ENCODE measurements around the gene PPM1J. TPM values are rescaled to one million over a fixed set of nuclear protein-coding genes. Genes with fewer than 3 reads are reported as not detected.

PPM1J gene
- total RNA-seq, 4 donors from 2014 or later = 1.7 to 4.8 (median 3.0) TPM

GRCh38 chr1:112708002-112708448 lies 7.1 kb downstream of the PPM1J start:
- no peak for DNase-seq
- Histone ChIP-seq H3K9me3 (no peaks in the 10 kb centered on the region), H3K27ac (no peak overlapping the region), H3K36me3 (no peaks in the 10 kb centered on the region), H3K4me3 (replicated peaks in 1 of 3) (no peak overlapping the region), H3K4me1 (peaks cover 15 to 29% of the 10 kb centered on the region in 2 donors), H3K27me3 (no peaks in the 10 kb centered on the region)
- TF ChIP-seq CTCF (IDR thresholded peaks at IDR 0.05) (no peak), POLR2A (IDR thresholded peaks at IDR 0.05) (no peak)
- WGBS, 2 donors = 86 to 93% methylated on average over 6 of the region's 6 CpGs
- intact Hi-C loops (cut with DNase I) = loop anchor here (5.0 to 10.0 kb wide), 3 partner anchors 203 to 316 kb away; partner anchors contain the start of gene WNT2B

- Histone ChIP-seq H3K4me3 (replicated peaks in 1 of 3) (peak overlapping the region; percentile 18 to 99 (median 87)), H3K9me3 (no peaks in the 10 kb centered on the region), H3K36me3 (peaks cover under 1 to 2% of the 10 kb centered on the region in 2 donors), H3K4me1 (peaks cover 15 to 29% of the 10 kb centered on the region in 2 donors), H3K27ac (peak overlapping the region; percentile 92 to 97 (median 95)), H3K27me3 (no peaks in the 10 kb centered on the region)
- intact Hi-C loops (cut with DNase I) = loop anchor here (5.0 to 10.0 kb wide), 3 partner anchors 203 to 315 kb away; partner anchors contain the start of gene WNT2B
- DNase-seq = peak; percentile 90
- no peak for TF ChIP-seq POLR2A (IDR thresholded peaks at IDR 0.05)
- peak; percentile 78 to 95 (median 90) for TF ChIP-seq CTCF (IDR thresholded peaks at IDR 0.05)
- WGBS, 2 donors = 11 to 13% methylated on average over 25 to 26 of the region's 42 CpGs
Measured at GRCh38 chr1:112707221-112708001, 7.7 kb downstream of the PPM1J start.

- Histone ChIP-seq H3K9me3 (no peaks in the 10 kb centered on the region), H3K27me3 (no peaks in the 10 kb centered on the region), H3K27ac (peak within 1 kb of the TSS; percentile 92 to 97 (median 95)), H3K36me3 (peaks cover 3 to 4% of the 10 kb centered on the region in 2 donors), H3K4me3 (replicated peaks in 1 of 3) (peak within 1 kb of the TSS; percentile 87 to 100 (median 99)), H3K4me1 (peaks cover 15 to 33% of the 10 kb centered on the region in 2 donors)
- no peak for TF ChIP-seq CTCF (IDR thresholded peaks at IDR 0.05)
- TF ChIP-seq POLR2A (IDR thresholded peaks at IDR 0.05) = peak; percentile 38 to 78
- DNase-seq = peak; percentile 72 to 73
- intact Hi-C loops (cut with DNase I) = loop anchor here (5.0 to 10.0 kb wide), 3 partner anchors 202 to 314 kb away; partner anchors contain the start of gene WNT2B
- WGBS, 2 donors = 9 to 10% methylated on average over 12 to 14 of the region's 61 CpGs
Measured at GRCh38 chr1:112706505-112707220, 8.5 kb downstream of the PPM1J start, which contains the start of gene RHOC. RHOC (minus strand) TSS chr1:112707127; CDS start chr1:112703799, 3,328 bp downstream.

GRCh38 chr1:112704934-112705627 lies 10.1 kb downstream of the PPM1J start:
- Histone ChIP-seq H3K27me3 (no peaks in the 10 kb centered on the region), H3K27ac (peak overlapping the region; percentile 75 to 97 (median 95)), H3K9me3 (no peaks in the 10 kb centered on the region), H3K4me1 (peaks cover 28 to 49% of the 10 kb centered on the region in 2 donors), H3K36me3 (peaks cover 3 to 4% of the 10 kb centered on the region in 2 donors), H3K4me3 (replicated peaks in 1 of 3) (peak overlapping the region in 1 of 3 donors; percentile 99)
- intact Hi-C loops (cut with DNase I) = loop anchor here (5.0 to 10.0 kb wide), 3 partner anchors 200 to 313 kb away; partner anchors contain the start of gene WNT2B
- peak; percentile 93 to 95 for DNase-seq
- 3 to 5% methylated on average over 13 of the region's 13 CpGs for WGBS, 2 donors
- TF ChIP-seq POLR2A (IDR thresholded peaks at IDR 0.05) (peak in 1 of 2 donors; percentile 90), CTCF (IDR thresholded peaks at IDR 0.05) (peak in 1 of 6 experiments; percentile 14)

All from thyroid gland (tissue), 4 donors.